Neural cell (in vitro differentiated cells): Measurements from ENCODE around the gene CNTNAP2.

Experiments
- POLR2AphosphoS5 ChIP-seq: IDR thresholded peaks from 2 replicates; pipeline ENCODE4 v1.6.1; 2012
- SMC3 ChIP-seq: fragments of 450-650 bp; conservative IDR thresholded peaks from 2 replicates; pipeline ENCODE4 v1.6.1; 2014; ENCODE audit warnings: antibody characterized with exemption, mild to moderate bottlenecking, moderate library complexity; ENCODE audit not compliant: poor library complexity
- TF ChIP-seq, protein P1 (sequence below): fragments of 450-650 bp; IDR thresholded peaks from 2 replicates; pipeline ENCODE4 v1.5.1; 2014; ENCODE audit warnings: antibody characterized with exemption, mild to moderate bottlenecking, moderate library complexity; ENCODE audit not compliant: poor library complexity, severe bottlenecking

DNA sequence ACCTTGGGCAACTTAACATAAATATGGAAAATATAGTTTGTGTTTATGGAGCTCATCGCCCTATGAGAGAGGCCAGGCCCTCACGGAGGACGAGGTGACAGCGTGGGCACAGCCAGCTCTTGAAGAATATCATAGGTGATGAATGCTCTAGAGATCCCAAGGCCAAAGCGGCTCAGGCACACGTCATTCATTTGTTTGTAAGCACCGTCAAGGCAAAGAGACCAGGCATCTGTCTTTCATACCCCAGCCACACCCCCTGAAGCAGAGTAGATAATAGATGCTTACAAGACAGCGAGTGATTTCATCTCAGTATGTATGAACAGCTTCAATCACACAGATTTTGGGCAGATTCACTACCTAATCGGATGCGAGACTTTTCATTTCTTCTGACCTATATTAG lies 2231.9 kb downstream of the CNTNAP2 start:
- TF ChIP-seq SMC3 = no peak
- TF ChIP-seq, protein P1, sequence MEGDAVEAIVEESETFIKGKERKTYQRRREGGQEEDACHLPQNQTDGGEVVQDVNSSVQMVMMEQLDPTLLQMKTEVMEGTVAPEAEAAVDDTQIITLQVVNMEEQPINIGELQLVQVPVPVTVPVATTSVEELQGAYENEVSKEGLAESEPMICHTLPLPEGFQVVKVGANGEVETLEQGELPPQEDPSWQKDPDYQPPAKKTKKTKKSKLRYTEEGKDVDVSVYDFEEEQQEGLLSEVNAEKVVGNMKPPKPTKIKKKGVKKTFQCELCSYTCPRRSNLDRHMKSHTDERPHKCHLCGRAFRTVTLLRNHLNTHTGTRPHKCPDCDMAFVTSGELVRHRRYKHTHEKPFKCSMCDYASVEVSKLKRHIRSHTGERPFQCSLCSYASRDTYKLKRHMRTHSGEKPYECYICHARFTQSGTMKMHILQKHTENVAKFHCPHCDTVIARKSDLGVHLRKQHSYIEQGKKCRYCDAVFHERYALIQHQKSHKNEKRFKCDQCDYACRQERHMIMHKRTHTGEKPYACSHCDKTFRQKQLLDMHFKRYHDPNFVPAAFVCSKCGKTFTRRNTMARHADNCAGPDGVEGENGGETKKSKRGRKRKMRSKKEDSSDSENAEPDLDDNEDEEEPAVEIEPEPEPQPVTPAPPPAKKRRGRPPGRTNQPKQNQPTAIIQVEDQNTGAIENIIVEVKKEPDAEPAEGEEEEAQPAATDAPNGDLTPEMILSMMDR = no peak
- no peak for TF ChIP-seq POLR2AphosphoS5
